SHP77 treated with DMSO at 0.1 percent for 48 hours (cell line): ENCODE measurements around the gene DAZAP1.
A peak's percentile ranks its signal among the peaks of the same experiment; 100 is the strongest.

Experiments used
- DNase-seq: peaks from one replicate; lab custom pipeline; 2025; lab: John Stamatoyannopoulos, UW

The DAZAP1 gene

GRCh38 chr19:1459479-1459878 is 52.1 kb downstream of the DAZAP1 start:
- no peak for DNase-seq

- no peak for DNase-seq
Observed at GRCh38 chr19:1460033-1460995, 52.9 kb downstream of the DAZAP1 start.

GRCh38 chr19:1461862-1462261 is 54.5 kb downstream of the DAZAP1 start:
- no peak for DNase-seq

GRCh38 chr19:1465191-1466016 is 58.0 kb downstream of the DAZAP1 start:
- DNase-seq = no peak

GRCh38 chr19:1466018-1466460 is 58.7 kb downstream of the DAZAP1 start:
- DNase-seq = no peak

GRCh38 chr19:1466461-1467214 is 59.3 kb downstream of the DAZAP1 start:
- no peak for DNase-seq

- DNase-seq = no peak
Observed at GRCh38 chr19:1467215-1467489, 59.8 kb downstream of the DAZAP1 start.

GRCh38 chr19:1467490-1468273 is 60.3 kb downstream of the DAZAP1 start:
- DNase-seq = no peak

- no peak for DNase-seq
Observed at GRCh38 chr19:1468274-1468820, 61.0 kb downstream of the DAZAP1 start.

- DNase-seq = no peak
Observed at GRCh38 chr19:1468821-1469254, 61.5 kb downstream of the DAZAP1 start.

GRCh38 chr19:1469255-1470054 is 62.1 kb downstream of the DAZAP1 start:
- no peak for DNase-seq

- no peak for DNase-seq
Observed at GRCh38 chr19:1470055-1470304, 62.6 kb downstream of the DAZAP1 start.

GRCh38 chr19:1470305-1471009 is 63.1 kb downstream of the DAZAP1 start:
- DNase-seq = no peak

GRCh38 chr19:1471010-1471514 is 63.7 kb downstream of the DAZAP1 start:
- DNase-seq = peak; percentile 44

GRCh38 chr19:1471515-1472160 is 64.3 kb downstream of the DAZAP1 start:
- no peak for DNase-seq

- DNase-seq = no peak
Observed at GRCh38 chr19:1472231-1473084, 65.1 kb downstream of the DAZAP1 start.

GRCh38 chr19:1473085-1473851 is 65.9 kb downstream of the DAZAP1 start:
- DNase-seq = no peak
